Measurements from ENCODE around the gene UEVLD. TPM values are rescaled to one million over a fixed set of nuclear protein-coding genes. Genes with fewer than 3 reads are reported as not detected.
"Not testable (repeated sequence)": the region's sequence is repeated elsewhere in the genome, so short reads cannot be mapped to it uniquely, and the experiment has no call there.

Gene UEVLD
- polyA plus RNA-seq, 2 of the 4 experiments (the other 2 are of a cell fraction) = 34.7 to 41.2 TPM

GRCh38 chr11:18594999-18595749, 6.6 kb upstream of the UEVLD start:
- no peak for ATAC-seq
- Histone ChIP-seq H3K4me1 (peaks cover 9% of the 10 kb centered on the region; the same call in 1 of the 3 replicates), H3K27ac (no peak overlapping the region), H3K9me3 (no peaks in the 10 kb centered on the region), H3K4me3 (no peak overlapping the region), H3K4me2 (no peak overlapping the region)
- FAIRE-seq = no peak
- WGBS (ENCODE audit: missing lambda C conversion rate) = 74% methylated on average over 5 of the region's 5 CpGs
- TF ChIP-seq REST (IDR thresholded peaks at IDR 0.05) (no peak), RFX5 (IDR thresholded peaks at IDR 0.05) (no peak), ZNF302 (CRISPR knock-in tag; IDR thresholded peaks at IDR 0.05) (no peak), HMGXB4 (CRISPR knock-in tag; IDR thresholded peaks at IDR 0.05; ENCODE audit: borderline replicate concordance) (no peak), SREBF2 (IDR thresholded peaks at IDR 0.05) (no peak), RCOR1 (IDR thresholded peaks at IDR 0.05; ENCODE audit: low read depth, low read length) (no peak), MAZ (IDR thresholded peaks at IDR 0.05; ENCODE audit: borderline replicate concordance, low read depth, low read length) (no peak), HDAC2 (IDR thresholded peaks at IDR 0.05) (no peak), HOXB13 (CRISPR knock-in tag; IDR thresholded peaks at IDR 0.05; ENCODE audit: low read depth) (no peak)
- ChIA-PET POLR2A (no interaction called here), CTCF (interaction anchor here (0.7 to 1.1 kb wide), 2 partner anchors 18 to 55 kb away, joined by 3 to 4 read pairs; no protein-coding TSS in a partner anchor)
- DNase-seq (ENCODE audit: low read depth in 1 of 2, low spot score in 1 of 2) = no peak

- POLR2A ChIA-PET; H3K27ac ChIP-seq; ATAC-seq; H3K4me2 ChIP-seq; FAIRE-seq; DNase-seq (ENCODE audit: low read depth in 1 of 2, low spot score in 1 of 2); H3K4me3 ChIP-seq; H3K9me3 ChIP-seq: not testable (repeated sequence)
- 84% methylated on average over 5 of the region's 5 CpGs for WGBS (ENCODE audit: missing lambda C conversion rate)
- H3K4me1 ChIP-seq = peaks cover 16% of the 10 kb centered on the region; the same call in 1 of the 3 replicates
- CTCF ChIA-PET = interaction anchor here (0.6 to 2.1 kb wide), 3 partner anchors 14 to 128 kb away, joined by 3 to 4 read pairs (median 3); no protein-coding TSS in a partner anchor
Observed at GRCh38 chr11:18594088-18594487, 5.6 kb upstream of the UEVLD start.

GRCh38 chr11:18590571-18590970, 2.0 kb upstream of the UEVLD start:
- peaks cover 25% of the 10 kb centered on the region; the same call in 1 of the 3 replicates for H3K4me1 ChIP-seq
- H3K27ac ChIP-seq = no peak overlapping the region
- no peak for FAIRE-seq
- H3K9me3 ChIP-seq = no peaks in the 10 kb centered on the region
- no peak for DNase-seq (ENCODE audit: low read depth in 1 of 2, low spot score in 1 of 2)
- POLR2A ChIA-PET = no interaction called here
- TF ChIP-seq ESRRA (IDR thresholded peaks at IDR 0.05; ENCODE audit: borderline replicate concordance, low read length) = no peak
- no peak for TF ChIP-seq RAD21 (conservative IDR thresholded peaks at IDR 0.05 in 1 of 2, IDR thresholded peaks at IDR 0.05 in 1 of 2)
- TF ChIP-seq GATA3 (IDR thresholded peaks at IDR 0.05; ENCODE audit: borderline replicate concordance) = no peak
- TF ChIP-seq POLR2A (IDR thresholded peaks at IDR 0.05; ENCODE audit: low read length) = no peak
- TF ChIP-seq NFE2L2 (conservative IDR thresholded peaks at IDR 0.05; ENCODE audit: low read length) = no peak
- TF ChIP-seq RARB (CRISPR knock-in tag; IDR thresholded peaks at IDR 0.05) = no peak
- TF ChIP-seq EP300 (IDR thresholded peaks at IDR 0.05) = no peak
- no peak for TF ChIP-seq NPAS2 (CRISPR knock-in tag; IDR thresholded peaks at IDR 0.05; ENCODE audit: borderline replicate concordance)
- no peak for TF ChIP-seq ATOH8 (CRISPR knock-in tag; IDR thresholded peaks at IDR 0.05; ENCODE audit: low read depth)
- no peak for TF ChIP-seq RNF2 (IDR thresholded peaks at IDR 0.05; ENCODE audit: borderline replicate concordance, low read depth)
- no peak for ATAC-seq
- CTCF ChIA-PET = interaction anchor here (0.9 to 1.1 kb wide), 3 partner anchors 11 to 174 kb away, joined by 3 read pairs; no protein-coding TSS in a partner anchor
- 57% methylated on average over 2 of the region's 2 CpGs for WGBS (ENCODE audit: missing lambda C conversion rate)
- H3K4me2 ChIP-seq = peak overlapping the region; percentile 87
- H3K4me3 ChIP-seq = no peak overlapping the region

All from A549 (cell line).